Urothelium cell line (cell line): ENCODE results near the gene TNRC18.
A peak's percentile ranks its signal among the peaks of the same experiment; 100 is the strongest.

ENCODE experiments used
- DNase-seq: peaks from one replicate; pipeline ENCODE4 v3.0.0; 2011; ENCODE audit warnings: low spot score, mixed read lengths
- FAIRE-seq: peaks from 2 replicates; lab custom pipeline; 2011; peaks lifted over from hg19 to GRCh38; lab: Jason Lieb, UNC

The TNRC18 gene

DNA sequence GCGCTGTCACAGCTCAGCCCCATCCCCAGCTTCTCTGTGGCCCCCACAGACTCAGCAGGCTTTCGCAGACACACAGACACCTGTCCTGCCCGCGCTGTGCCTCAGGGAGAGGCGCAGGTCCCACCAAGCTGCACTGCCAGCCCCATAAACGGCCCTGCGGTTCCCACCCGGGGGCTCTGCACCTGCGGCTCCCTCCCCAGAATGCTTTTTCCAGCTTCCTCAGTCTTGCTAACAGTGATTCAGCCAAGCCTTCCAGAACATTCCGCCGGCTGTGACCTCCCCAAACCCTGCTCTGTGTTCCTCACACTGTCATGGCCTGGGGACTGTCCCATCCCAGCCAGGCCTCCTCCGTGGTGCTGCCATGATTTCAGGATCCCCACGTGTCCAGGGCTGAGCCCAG lies 27.8 kb upstream of the TNRC18 start:
- FAIRE-seq (no peak), DNase-seq (no peak)

DNA sequence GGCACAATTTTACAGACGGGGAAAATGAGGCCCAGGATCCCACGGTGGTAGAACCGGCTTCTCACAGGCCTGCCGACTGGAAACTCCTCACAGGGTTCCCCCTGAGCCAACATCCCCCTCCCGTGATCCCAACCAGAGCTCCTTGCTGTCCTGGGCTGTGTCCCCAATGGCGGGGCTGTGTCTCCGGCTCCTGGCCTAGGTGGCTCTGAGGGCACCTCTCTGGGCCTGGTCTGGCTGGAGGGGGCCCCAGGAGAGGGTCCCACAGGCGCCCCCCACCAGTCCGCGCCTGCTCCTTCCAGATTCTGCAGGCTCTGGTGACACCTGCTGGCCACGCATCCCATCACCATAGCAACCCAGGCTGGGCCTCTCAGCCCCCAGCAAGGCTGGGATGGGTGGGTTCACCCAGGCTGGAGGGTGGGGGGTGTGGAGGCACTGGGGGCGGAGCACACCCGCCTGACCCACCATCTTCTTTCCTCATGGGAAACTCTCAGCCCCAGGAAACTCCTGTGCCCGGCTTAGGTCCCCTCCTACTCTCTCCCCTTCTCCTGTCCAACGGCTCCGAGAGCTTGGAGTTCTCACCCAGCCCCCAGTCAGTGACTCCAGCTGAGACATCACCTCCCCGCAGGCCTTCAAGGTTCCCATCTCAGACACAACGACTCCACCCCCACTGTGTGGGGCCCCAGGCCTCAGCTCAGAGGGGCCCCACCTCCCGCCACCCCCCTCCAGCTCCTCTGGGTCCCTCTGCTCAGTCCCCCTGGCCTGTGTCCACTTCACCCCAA lies 27.1 kb upstream of the TNRC18 start:
- peak; percentile 70 for DNase-seq
- FAIRE-seq, result no peak

DNA sequence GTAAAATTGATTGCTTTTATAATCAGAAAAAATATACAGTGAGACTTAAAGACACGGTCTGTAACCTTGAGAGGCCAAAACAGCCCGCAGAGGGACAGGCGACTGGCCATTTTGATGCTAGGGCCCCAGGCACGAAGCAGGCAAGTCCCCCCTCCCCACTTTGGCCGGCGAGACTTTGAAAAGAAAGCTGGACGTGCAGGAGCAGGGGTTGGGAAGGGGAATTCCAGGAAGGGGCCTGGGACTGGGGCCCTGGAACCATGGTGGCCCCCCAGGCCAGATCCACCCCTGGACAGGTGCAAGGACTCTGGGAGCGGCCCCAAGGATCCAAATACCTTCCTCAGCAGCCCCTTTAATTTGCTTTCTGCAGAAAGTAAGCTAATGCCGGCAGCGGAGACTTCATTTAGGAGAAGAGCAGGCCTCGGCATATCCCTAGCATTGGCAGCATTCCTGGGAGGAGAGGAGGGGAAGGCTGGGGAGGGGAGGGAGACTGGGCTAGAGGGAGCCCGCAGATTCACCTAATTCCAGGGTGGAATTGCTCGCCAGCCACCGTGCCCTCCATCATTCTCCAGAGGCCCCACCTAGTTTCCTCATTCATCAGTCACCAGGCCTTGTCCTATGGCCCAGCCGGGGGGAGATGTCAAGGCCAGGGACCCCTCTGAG lies 24.9 kb upstream of the TNRC18 start:
- FAIRE-seq (peak; percentile 50), DNase-seq (no peak)

DNA sequence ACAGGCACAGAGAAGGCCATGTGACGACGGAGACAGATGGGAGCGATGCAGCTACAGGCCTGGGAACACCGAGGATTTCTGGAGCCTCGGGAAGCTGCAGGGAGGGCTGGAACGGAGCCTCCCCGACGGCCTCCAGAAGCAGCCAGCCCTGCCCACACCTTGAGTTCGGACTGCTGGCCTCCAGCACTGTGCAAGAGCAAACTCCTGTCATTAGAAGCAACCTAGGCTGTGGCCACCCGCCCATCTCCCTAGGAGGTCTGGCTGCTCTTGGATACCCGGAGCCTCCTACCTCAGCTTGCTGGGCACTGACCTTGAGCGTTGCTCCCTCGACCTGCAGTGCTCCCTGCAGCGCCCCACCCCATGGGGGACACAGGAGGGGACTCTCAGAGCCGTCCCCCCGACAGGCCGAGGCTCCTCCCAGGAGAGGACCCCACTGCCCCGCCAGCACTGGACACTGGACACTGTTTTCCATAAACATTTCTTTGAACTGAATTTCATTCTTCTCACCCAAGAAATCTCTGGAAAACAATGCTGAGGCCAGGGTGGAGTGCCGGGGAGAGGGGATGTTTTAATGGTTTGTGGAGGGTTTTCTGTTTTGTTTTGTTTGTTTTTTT lies 22.5 kb upstream of the TNRC18 start:
- FAIRE-seq, result peak; percentile 50

DNA sequence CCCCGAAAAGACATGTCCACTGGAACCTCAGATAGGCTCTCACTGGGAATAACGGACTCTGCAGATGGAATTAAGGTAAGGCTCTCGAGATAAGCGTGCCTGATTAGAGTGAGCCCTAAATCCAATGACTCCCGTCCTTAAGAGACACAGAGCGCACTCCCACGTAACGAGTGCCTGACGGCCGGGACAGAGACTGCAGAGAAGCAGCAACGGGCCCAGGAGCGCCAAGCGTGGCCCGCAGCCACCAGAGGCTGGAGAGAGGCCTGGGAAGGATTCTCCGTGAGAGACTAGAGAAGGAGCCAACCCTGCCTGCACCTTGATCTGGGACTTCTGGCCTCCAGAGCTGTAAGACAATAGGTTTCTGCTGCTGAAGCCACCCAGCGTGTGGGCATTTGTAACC lies 20.0 kb upstream of the TNRC18 start:
- peak; percentile 92 for FAIRE-seq
- no peak for DNase-seq

More for the DNA sequence above, 22.5 kb upstream of the TNRC18 start:
- DNase-seq, result no peak

DNA sequence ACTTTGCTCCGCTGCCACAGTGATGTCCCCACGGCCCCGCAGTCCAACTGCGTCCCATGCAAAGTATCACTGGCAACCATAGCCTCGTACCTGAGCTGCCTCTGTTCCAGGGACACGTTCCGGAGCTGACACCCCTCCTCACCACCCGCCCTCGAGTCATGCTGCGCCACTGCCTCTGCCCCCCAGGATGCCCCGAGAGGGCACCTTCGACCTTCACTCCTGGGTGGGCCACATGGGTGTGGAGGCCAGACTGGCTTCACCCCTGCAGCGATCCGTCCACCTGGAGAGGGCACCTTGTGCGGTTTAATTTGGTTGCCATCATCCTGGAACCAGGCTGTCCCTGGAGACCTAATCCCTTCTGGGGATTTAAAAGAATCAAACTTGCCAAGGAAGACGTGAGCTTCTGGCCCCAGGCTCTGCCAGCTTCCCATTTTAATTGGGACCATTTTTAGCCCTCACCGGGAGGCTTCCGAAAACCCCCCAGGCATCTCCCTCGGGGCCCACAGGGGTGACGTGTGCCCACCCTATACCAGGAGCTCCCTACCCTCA lies 19.2 kb upstream of the TNRC18 start:
- FAIRE-seq, result peak; percentile 84
- DNase-seq, result no peak

DNA sequence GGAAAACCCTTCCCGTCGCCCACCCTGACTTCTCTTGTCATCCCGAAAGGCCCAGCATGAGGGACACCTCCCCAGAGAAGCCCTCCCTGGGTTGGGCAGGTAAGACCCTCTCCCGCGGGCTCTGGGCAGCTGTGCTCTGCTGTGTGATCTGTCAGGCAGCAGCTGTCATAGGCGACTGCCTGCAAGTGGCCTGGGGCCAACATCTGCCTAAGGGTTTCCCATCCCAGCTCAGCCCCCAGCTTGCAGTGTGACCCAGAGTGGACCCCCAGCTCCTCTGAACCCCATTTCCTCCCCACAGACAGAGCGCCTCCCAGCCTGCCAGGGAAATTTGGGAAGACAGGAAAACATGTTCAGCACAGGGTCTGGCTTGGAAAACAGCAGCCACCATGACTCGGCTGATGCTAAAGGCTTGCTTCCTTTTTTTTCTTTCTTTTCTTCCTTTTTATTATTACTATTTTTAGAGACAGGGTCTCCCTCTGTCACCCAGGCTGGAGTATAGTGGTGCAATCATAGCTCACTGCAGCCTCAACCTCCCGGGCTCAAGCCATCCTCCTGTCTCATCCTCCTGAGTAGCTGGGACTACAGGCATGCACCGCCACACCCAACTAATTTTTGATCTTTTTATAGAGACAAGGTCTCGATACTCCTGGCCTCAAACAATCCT lies 18.3 kb upstream of the TNRC18 start:
- DNase-seq, result no peak
- FAIRE-seq, result no peak

DNA sequence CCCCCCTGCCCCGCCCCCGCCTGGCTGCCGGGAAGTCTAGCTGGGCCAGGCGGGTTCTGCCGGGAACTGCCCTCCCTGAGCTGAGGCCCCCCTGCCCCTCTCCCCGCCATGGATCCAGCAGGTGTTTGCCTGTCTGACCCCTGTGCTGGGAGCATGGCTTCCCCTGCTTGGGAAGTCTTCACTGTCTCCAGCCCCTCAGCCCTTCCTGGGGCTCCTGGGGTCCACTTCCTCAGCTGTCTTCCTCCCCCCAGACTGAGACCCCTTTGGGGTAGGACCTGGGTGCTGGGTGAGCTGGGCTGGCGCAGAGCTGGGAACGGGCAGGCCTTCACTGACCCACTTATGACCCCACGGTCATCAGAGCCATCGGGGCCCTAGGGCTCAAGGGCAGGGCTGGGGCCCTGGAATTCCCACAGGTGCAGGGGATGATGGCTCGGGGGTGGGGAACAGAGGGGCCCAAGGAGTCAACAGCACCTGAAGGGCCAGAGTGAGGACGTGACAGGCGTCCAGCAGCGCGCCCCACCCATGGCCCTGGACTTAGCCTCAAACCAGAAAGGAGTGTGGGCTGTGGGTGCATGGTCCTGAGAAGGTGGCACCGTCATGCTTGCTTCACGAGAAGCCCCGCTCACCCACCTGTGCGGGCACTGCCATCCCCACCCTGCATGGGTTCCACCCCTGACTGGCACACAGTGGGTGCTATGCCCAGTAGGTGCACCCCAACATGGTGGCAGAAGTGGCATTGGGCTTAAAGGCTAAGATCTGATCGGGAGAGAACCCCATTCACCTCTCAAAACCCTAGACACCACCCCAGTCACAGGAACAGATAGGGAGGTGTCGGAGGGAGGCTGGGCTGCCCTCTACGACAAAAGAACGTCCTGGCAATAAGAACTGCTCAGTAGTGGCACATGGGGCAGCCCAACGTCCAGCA lies 16.2 kb upstream of the TNRC18 start:
- peak; percentile 61 for FAIRE-seq

DNA sequence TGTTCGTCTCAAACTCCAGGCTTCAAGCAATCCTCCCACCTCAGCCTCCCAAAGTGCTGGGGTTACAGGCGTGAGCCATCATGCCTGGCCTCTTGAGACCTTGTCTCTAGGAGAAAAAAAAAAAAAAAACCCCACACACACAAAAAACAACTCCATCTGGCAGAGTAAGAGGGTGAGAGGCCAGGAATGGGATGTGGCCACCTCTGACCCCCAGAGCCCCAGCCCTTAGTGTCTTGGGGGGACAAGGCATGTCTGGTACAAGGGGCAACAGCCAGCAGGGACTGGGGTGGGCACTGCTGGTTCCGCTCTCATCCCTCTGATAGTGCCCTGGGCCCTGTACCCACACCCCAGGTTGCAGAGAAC lies 15.6 kb upstream of the TNRC18 start:
- no peak for DNase-seq
- FAIRE-seq, result no peak

More for the DNA sequence above, 16.2 kb upstream of the TNRC18 start:
- no peak for DNase-seq

DNA sequence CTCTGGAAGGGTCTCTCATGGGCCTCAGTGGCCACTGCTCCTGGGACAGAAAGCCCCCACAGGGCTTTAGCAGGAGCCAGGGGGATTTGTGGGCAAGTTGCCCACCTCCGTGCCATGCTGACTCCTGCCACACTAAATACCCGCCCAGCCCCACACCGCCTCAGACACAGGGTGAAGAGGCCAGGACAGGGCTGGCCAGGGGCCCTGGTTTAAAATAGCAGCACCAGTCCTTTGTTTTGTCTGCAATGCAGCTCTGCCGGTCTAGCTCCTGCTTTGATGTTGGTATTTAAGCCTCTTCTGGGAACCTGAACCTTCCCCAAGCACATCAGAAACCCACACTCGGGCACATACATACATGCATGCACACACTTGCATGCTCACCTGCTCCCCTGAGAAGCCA lies 14.4 kb upstream of the TNRC18 start:
- DNase-seq (no peak), FAIRE-seq (no peak)

DNA sequence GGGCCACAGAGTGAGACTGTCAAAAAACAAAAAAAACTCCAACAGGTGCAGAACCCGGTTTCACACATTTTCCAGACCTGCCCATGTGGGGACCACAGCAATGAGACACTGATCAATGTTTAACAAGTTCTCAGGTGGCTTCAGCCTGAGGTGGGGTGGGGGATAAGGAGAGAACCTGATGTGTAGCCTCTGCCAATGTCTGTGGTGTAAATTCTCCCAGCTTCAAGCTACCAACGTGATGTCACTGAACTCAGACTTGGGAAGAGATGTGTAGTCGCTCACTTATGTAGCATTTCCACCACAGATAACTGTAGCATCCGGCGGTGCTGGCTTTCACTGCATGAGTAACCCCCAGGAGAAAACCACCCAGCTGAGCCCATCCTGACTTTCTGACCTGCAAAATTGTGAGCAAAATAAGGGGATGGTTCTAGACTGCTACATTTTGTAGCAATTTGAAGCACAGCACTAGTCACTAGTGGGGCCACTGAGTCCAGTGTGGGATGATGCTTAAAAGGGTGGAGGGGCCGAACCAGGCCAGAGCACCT lies 13.8 kb upstream of the TNRC18 start:
- peak; percentile 72 for FAIRE-seq
- DNase-seq, result no peak

DNA sequence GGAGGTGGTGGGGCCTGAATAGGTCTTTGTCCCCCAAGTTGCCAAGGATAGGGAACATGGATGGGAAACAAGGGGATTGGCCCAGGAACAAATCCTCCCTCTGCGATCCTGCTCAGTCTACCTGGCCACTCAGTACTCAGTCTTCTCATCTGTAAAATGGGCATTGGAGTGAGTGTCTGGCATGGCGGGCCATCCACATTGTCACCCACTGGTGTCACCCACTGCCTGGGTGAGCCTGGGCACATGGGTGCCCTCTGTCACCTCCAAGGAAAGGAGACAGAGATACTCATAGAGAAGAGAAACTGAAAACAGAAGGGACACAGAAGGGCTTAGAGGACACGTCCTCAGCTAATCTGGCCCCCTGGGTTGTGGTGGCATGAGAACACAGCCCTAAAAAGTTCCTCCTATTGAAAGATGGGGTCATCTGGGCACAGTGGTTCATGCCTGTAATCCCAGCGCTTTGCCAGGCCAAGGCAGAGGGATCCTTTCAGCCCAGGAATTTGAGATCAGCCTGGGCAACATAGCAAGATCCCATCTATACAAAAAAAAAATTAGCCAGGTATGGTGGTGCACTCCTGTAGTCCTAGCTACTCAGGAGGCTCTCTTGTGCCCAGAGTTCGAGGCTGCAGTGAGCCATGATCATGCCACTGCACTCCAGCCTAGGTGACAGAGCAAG lies 12.5 kb upstream of the TNRC18 start:
- FAIRE-seq (no peak), DNase-seq (no peak)

DNA sequence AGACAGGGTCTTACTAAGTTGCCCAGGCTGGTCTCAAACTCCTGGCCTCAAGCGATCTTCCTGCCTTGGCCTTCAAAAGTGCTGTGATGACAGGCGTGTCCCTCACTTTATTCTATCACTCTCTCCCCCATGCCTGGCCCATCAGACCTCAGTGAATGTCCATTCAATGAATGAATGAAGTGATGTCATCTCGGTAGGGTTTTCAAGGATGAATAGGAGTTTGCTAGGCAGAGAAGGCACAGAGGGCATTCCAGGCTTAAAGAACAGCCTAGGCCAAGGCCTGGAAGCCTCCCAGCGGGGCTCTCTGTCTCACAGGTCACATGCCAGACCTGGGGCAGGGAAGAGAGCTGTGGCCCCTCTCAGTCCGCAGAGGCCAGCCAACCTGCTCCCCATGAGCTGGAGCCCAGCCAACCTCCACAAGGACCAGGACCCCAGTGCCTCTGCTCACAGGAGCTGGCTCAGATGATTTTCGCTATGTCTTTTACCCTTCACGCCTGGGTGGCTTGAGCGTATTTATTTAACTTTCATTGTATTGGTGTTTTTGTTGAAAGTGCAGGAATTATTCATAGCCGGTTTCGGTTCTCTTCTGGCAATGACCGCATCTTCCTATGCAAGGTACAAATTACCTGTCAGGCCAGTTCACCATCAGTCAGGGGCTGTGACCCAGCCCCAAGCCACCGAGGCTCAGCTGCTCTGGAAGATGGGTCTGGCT lies 11.8 kb upstream of the TNRC18 start:
- DNase-seq, result no peak

DNA sequence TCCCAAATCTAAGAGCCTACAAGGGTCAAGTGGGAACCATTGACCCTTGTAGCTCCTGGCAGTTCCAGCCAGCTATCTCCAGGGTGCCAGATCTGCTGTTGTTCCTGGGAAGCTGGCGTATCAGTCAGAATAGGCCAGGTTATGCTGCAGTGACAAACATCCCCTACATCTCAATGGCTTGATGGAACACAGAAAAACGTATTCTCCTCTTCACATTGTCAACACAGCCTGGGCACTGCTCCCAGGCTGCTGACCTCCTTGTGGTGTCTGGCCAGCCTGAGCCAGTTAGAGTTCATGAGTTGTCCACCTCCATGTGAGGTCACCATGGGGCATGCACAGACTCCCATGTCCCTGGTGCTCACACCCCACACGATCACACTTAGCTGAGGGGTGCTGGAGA lies 9.5 kb upstream of the TNRC18 start:
- peak; percentile 91 for FAIRE-seq
- DNase-seq, result no peak

More for the DNA sequence above, 11.8 kb upstream of the TNRC18 start:
- peak; percentile 95 for FAIRE-seq

DNA sequence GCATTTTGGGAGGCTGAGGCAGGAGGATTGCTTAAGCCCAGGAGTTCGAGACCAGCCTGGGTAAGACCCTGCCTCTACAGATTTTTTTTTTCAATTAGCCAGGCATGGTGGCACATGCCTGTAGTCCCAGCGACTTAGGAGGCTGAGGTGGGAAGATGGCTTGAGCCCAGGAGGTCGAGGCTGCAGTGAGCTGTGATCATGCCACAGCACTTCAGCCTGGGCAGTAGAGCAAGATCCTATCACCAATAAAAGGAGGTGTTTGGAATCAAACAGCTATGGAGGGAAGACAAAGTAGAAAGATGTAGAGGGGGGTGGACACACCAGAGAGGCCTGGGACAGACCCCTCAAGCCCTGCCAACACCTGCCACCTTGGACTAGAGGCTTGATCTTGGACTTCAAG lies 9.1 kb upstream of the TNRC18 start:
- FAIRE-seq (peak; percentile 63), DNase-seq (no peak)

DNA sequence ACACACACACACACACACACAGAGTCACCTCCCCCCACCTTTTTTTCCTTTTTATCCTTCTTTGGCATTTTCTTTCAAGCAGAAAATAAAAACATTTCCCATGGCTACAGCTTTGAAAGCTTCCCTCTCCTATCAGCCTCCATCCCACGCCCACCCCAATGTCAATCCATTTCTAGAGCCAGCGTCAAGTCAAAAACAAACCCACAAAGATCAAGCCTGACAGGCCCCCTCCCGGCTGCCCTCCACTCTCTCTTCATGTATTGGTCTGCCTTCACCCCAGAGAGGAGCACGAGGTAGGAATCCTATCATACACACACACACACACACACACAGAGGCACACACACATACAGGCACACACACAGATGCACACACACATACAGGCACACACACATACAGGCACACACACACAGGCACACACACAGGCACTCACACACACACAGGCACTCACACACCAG lies 8.0 kb upstream of the TNRC18 start:
- DNase-seq, result no peak
- peak; percentile 99 for FAIRE-seq

DNA sequence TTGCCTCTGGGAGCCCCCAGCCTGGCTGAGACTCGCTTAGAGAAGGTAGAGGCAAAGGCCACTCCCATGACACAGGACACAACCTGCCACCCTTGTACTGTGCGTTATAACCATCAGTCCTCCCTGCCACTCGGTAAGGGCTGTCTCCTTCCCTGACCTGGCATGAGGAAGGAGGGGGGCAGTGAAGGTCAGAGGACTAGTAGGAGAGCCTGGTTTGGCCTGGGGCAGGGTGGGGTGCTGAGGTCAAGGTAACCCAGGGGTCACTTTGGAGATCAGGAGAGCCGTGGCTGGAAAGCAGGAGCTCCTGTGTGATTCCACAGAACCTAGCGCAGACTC lies 6.9 kb upstream of the TNRC18 start:
- peak; percentile 97 for FAIRE-seq
- DNase-seq, result no peak

DNA sequence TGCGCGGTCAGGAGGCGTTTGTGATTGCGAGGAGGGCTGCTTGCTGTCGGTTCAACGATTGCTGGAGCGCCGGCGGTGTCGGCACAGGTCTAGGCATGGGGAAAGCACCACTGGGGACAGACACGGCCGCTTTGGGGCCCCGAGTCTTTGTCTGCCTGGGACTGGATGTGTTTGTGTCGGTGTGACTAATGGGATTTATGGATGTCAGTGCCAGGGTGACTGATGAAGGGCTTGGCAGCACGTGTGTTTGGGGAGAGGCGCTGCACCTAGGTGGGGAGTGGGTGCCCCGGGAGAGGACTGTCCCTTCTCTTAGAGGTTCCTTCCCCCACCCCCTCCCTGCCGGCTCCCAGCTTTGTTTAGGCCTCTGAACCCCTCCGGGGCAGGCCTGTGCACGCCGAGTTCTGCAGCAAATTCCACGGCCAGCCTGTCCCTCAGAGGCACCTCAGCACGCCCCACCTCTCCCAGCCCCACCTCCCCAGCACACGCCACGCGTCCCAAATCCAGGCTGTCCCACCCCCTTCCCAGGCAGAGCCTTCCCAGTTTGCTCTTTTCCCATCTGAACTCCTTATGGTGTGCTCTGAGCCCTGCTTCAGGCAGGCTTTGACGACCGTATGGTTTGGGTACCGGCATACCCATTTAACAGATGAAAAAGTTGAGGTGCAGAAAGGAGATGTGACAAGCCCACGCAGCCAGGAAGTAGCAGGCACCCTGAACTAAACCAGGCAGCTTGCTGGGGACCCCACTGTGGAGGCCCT lies 6.4 kb upstream of the TNRC18 start:
- peak; percentile 98 for FAIRE-seq
- DNase-seq, result peak; percentile 58
